DND-41 (cell line): ENCODE data around the gene ERG28.

Experiments
- ATAC-seq: fragments of 200-7000 bp; cut with Tn5 transposase; 3 replicates; pipeline ENCODE4 v1.9.1; 2021; ENCODE audit warnings: low read depth; ENCODE audit not compliant: insufficient read depth
- DNase-seq: peaks from one replicate; pipeline ENCODE4 v3.0.0-alpha.2; 2020
- H2AFZ ChIP-seq: 2 replicates; pipeline ENCODE4 v1.6.0; 2012; ENCODE audit warnings: low read depth, low read length
- H3K27ac ChIP-seq: 2 replicates; pipeline ENCODE4 v1.5.1; 2012; ENCODE audit warnings: low read length, inconsistent platforms
- H3K27me3 ChIP-seq: fragments of 200-600 bp; sonication (generic); 2 replicates; pipeline ENCODE4 v1.6.0; 2012; ENCODE audit warnings: low read length, mild to moderate bottlenecking, inconsistent platforms; ENCODE audit not compliant: insufficient read depth, poor library complexity
- H3K36me3 ChIP-seq: 2 replicates; pipeline ENCODE4 v1.5.1; 2012; ENCODE audit warnings: low read length, inconsistent platforms; ENCODE audit not compliant: insufficient read depth
- H3K4me1 ChIP-seq: 2 replicates; pipeline ENCODE4 v1.5.1; 2012; ENCODE audit warnings: mild to moderate bottlenecking, low read length; ENCODE audit not compliant: insufficient read depth
- H3K4me2 ChIP-seq: 2 replicates; pipeline ENCODE4 v1.6.0; 2012; ENCODE audit warnings: mild to moderate bottlenecking, moderate library complexity, low read length, inconsistent platforms; ENCODE audit not compliant: insufficient read depth
- H3K4me3 ChIP-seq, 2 experiments: fragments of 200-600 bp in 1 of 2; shearing (Covaris generic) in 1 of 2; 2 replicates each; pipeline ENCODE4 v1.5.1; 2012 to 2016; ENCODE audit warnings: inconsistent platforms in 2 of 2, low read length in 2 of 2, mild to moderate bottlenecking in 2 of 2, low read depth in 1 of 2, moderate library complexity in 1 of 2
- H3K79me2 ChIP-seq: 2 replicates; pipeline ENCODE4 v1.6.0; 2012; ENCODE audit warnings: low read length, inconsistent platforms; ENCODE audit not compliant: insufficient read depth
- H3K9ac ChIP-seq: 2 replicates; pipeline ENCODE4 v1.6.0; 2012; ENCODE audit warnings: low read depth, mild to moderate bottlenecking, inconsistent platforms, low read length, moderate library complexity
- H3K9me3 ChIP-seq: 2 replicates; pipeline ENCODE4 v1.5.1; 2012; ENCODE audit warnings: low read length, moderate library complexity, mild to moderate bottlenecking, inconsistent platforms; ENCODE audit not compliant: insufficient read depth, severe bottlenecking
- H4K20me1 ChIP-seq: 2 replicates; pipeline ENCODE4 v1.6.0; 2012; ENCODE audit warnings: low read length; ENCODE audit not compliant: insufficient read depth
- CTCF ChIP-seq: IDR thresholded peaks from 2 replicates; pipeline ENCODE4 v1.5.1; 2012; ENCODE audit warnings: borderline replicate concordance, low read length, moderate library complexity, mild to moderate bottlenecking; ENCODE audit not compliant: poor library complexity, severe bottlenecking; ENCODE audit errors: extremely low read depth
- EZH2 ChIP-seq: IDR thresholded peaks from 3 replicates; pipeline ENCODE4 v1.6.1; 2012; ENCODE audit warnings: borderline replicate concordance, low read depth, mild to moderate bottlenecking, moderate library complexity, low read length, inconsistent platforms; ENCODE audit not compliant: severe bottlenecking

The ERG28 gene

DNA sequence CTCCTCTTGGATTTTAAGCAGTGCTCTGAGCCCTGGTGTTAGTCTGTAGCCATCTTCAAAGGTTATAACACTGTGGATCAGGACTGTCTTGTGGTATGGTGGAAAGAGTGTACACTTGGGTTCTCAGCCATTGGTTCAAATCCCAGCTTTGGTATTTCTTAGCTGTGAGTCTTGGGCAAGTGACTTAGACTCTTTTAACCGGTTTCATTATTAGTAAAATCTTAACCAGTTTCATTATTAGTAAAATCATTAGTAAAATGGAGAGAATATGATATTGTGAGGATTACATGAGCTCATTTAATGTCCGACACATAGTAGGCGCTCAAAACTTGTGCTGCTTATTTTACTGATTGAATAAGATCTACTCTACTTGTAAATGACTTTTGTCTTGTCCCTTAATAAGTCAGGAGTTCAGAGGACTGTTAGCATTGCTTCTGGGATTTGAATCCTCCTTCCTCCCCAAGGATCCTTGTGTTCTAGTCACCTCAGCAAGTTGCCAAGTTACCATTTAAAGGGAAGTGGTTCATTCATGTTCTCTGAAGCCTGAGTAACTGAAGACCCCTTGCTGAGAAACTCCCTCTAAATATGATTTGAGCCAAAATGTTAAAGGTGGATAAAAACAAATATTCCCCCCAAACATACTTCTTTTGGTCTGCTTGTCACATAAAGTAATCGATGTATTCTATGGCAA lies 12.8 kb upstream of the ERG28 start:
- H3K4me1 ChIP-seq = no peaks in the 10 kb centered on the region; the same call in 1 of the 2 replicates
- no peak overlapping the region for H3K4me3 ChIP-seq
- no peaks in the 10 kb centered on the region for H3K9me3 ChIP-seq
- H3K27ac ChIP-seq = no peak overlapping the region
- no peaks in the 10 kb centered on the region for H4K20me1 ChIP-seq
- no peak overlapping the region for H3K9ac ChIP-seq
- peaks cover 70% of the 10 kb centered on the region for H3K36me3 ChIP-seq
- H3K27me3 ChIP-seq = no peaks in the 10 kb centered on the region
- DNase-seq (no peak), ATAC-seq (no peak)
- TF ChIP-seq EZH2 (no peak), CTCF (no peak)
- peaks cover 5% of the 10 kb centered on the region for H3K79me2 ChIP-seq
- H2AFZ ChIP-seq = no peak overlapping the region
- no peak overlapping the region for H3K4me2 ChIP-seq

DNA sequence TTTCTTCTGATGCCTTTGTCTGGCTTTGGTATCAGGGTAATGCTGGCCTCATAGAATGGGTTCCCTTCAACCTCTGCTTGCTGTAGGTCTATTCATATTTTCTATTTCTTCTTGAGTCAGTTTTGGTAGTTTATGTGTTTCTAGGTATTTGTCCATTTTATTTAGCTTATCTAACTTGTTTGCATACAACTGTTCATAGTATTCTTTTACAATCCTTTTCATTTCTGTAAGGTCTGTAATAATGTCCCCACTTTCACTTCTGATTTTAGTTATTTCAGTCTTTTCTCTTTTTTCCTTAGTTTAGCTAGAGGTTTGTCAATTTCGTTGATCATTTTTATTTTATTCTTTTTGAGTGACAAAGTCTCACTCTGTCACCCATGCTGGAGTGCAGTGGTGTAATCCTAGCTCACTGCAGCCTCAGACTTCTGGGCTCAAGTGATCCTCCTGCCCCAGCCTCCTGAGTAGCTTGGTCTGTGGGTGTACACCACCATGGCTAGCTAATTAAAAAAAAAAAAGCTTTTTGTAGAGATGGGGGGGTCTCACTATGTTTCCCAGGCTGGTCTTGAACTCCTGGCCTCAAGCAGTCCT lies 12.0 kb upstream of the ERG28 start:
- Histone ChIP-seq H2AFZ (no peak overlapping the region), H3K4me3 (no peak overlapping the region), H3K9ac (no peak overlapping the region), H3K4me2 (no peak overlapping the region), H3K79me2 (peaks cover 5% of the 10 kb centered on the region), H3K9me3 (no peaks in the 10 kb centered on the region), H3K27ac (no peak overlapping the region), H3K36me3 (peaks cover 70% of the 10 kb centered on the region), H4K20me1 (no peaks in the 10 kb centered on the region), H3K4me1 (no peaks in the 10 kb centered on the region; the same call in 1 of the 2 replicates), H3K27me3 (no peaks in the 10 kb centered on the region)
- TF ChIP-seq EZH2 = no peak
- no peak for TF ChIP-seq CTCF
- ATAC-seq = no peak
- DNase-seq = no peak

DNA sequence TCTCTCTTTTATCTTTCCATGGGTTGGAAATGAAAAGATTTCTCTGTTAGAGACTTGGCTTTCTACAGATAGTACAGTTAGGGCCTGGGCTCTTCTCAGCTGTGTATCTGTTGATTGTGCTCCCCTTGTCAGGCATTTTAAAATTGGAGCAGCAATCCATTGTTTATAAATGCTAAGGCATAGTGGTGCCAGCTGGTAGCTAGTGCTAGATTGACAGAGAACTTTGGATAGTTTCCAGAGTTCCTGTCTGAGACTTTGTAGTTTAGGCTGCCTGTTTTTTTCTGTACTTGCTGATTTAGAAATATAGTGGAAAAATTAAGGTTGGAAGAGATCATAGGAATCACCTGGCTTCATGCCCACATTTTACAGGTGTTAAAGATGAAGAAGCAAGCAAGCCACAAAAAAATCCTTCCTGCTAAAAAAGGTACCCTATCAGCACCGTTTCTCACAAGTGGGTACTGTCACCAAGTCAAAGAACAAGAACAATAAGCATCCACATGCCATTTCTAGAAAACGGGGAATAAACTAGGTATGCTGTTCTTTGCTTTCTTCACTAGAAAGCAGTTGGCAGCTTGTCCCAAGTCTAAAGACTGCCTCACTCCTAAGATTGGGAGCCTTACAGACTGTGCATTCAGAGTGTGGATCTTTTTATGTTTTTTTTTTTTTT lies 6.6 kb upstream of the ERG28 start:
- Histone ChIP-seq H3K4me2 (no peak overlapping the region), H3K79me2 (peaks cover 17% of the 10 kb centered on the region), H3K9ac (no peak overlapping the region), H3K4me3 (no peak overlapping the region), H3K27ac (no peak overlapping the region), H4K20me1 (no peaks in the 10 kb centered on the region), H3K9me3 (no peaks in the 10 kb centered on the region), H3K36me3 (peaks cover 59% of the 10 kb centered on the region), H3K4me1 (peaks cover 18% of the 10 kb centered on the region), H2AFZ (no peak overlapping the region), H3K27me3 (no peaks in the 10 kb centered on the region)
- DNase-seq (no peak), ATAC-seq (no peak)
- TF ChIP-seq CTCF (no peak), EZH2 (no peak)
